ENCODE measurements around the gene RPL37A. TPM values are rescaled to one million over a fixed set of nuclear protein-coding genes. Genes with fewer than 3 reads are reported as not detected.
"Not testable (repeated sequence)": the region's sequence is repeated elsewhere in the genome, so short reads cannot be mapped to it uniquely, and the experiment has no call there.

RPL37A gene
- total RNA-seq, 4 donors from 2014 or later = 1,065 to 1,506 (median 1,390) TPM

- Histone ChIP-seq H3K9me3 (no peaks in the 10 kb centered on the region), H3K36me3 (no peaks in the 10 kb centered on the region), H3K27me3 (no peaks in the 10 kb centered on the region), H3K27ac (no peak overlapping the region), H3K4me3 (no peak overlapping the region), H3K4me1 (peaks cover 0 to 4% of the 10 kb centered on the region in 2 donors)
- DNase-seq = no peak
- in situ Hi-C loops (cut with MboI; ENCODE audit: low sequenced_read_pairs in 4 of 4) = loop anchor here (5.0 to 25.0 kb wide), 5 partner anchors 150 to 1220 kb away; no protein-coding TSS in a partner anchor
- TF ChIP-seq POLR2A (IDR thresholded peaks at IDR 0.05) (no peak), CTCF (IDR thresholded peaks at IDR 0.05 in 4 of 5, conservative IDR thresholded peaks at IDR 0.05 in 1 of 5) (no peak)
- intact Hi-C loops (cut with DNase I; ENCODE audit: low total_unique reads) = no loop called here
- no peak for ATAC-seq
Measured at GRCh38 chr2:216517447-216518225, 19.0 kb downstream of the RPL37A start.

- not testable (repeated sequence) for H3K4me3 ChIP-seq, H3K4me1 ChIP-seq, H3K27me3 ChIP-seq, H3K36me3 ChIP-seq, DNase-seq, H3K9me3 ChIP-seq, ATAC-seq, H3K27ac ChIP-seq
- intact Hi-C loops (cut with DNase I; ENCODE audit: low total_unique reads) = loop anchor here (1.0 kb wide), 2 partner anchors 148 to 992 kb away; no protein-coding TSS in a partner anchor
- in situ Hi-C loops (cut with MboI; ENCODE audit: low sequenced_read_pairs in 4 of 4) = loop anchor here (5.0 to 25.0 kb wide), 5 partner anchors 149 to 1219 kb away; no protein-coding TSS in a partner anchor
Measured at GRCh38 chr2:216518566-216519119, 20.0 kb downstream of the RPL37A start.

GRCh38 chr2:216519154-216519762 lies 20.6 kb downstream of the RPL37A start:
- Histone ChIP-seq H3K36me3 (no peaks in the 10 kb centered on the region), H3K4me3 (no peak overlapping the region), H3K9me3 (no peaks in the 10 kb centered on the region), H3K27ac (no peak overlapping the region), H3K4me1 (peaks cover 0 to 4% of the 10 kb centered on the region in 2 donors), H3K27me3 (no peaks in the 10 kb centered on the region)
- ATAC-seq = peak; percentile 82 to 93
- DNase-seq = peak; percentile 36 to 48
- in situ Hi-C loops (cut with MboI; ENCODE audit: low sequenced_read_pairs in 4 of 4) (loop anchor here (5.0 to 25.0 kb wide), 5 partner anchors 148 to 1218 kb away; no protein-coding TSS in a partner anchor), intact Hi-C loops (cut with DNase I; ENCODE audit: low total_unique reads) (loop anchor here (1.0 kb wide), 2 partner anchors 147 to 991 kb away; no protein-coding TSS in a partner anchor)
- TF ChIP-seq CTCF (IDR thresholded peaks at IDR 0.05 in 4 of 5, conservative IDR thresholded peaks at IDR 0.05 in 1 of 5) = peak; percentile 69 to 79 (median 75)
- no peak for TF ChIP-seq POLR2A (IDR thresholded peaks at IDR 0.05)

- intact Hi-C loops (cut with DNase I; ENCODE audit: low total_unique reads) (loop anchor here (5.0 kb wide), 1 partner anchor 1192 kb away; no protein-coding TSS in a partner anchor), in situ Hi-C loops (cut with MboI; ENCODE audit: low sequenced_read_pairs in 4 of 4) (loop anchor here in 3 of 4 donors (25.0 kb wide), 3 partner anchors 642 to 1217 kb away; no protein-coding TSS in a partner anchor)
- no peak overlapping the region for H3K27ac ChIP-seq
- no peaks in the 10 kb centered on the region for H3K36me3 ChIP-seq
- H3K4me3 ChIP-seq = no peak overlapping the region
- H3K9me3 ChIP-seq = no peaks in the 10 kb centered on the region
- H3K27me3 ChIP-seq = no peaks in the 10 kb centered on the region
- no peak for ATAC-seq
- no peak for TF ChIP-seq POLR2A (IDR thresholded peaks at IDR 0.05)
- TF ChIP-seq CTCF (IDR thresholded peaks at IDR 0.05 in 4 of 5, conservative IDR thresholded peaks at IDR 0.05 in 1 of 5) = no peak
- peaks cover 0 to 4% of the 10 kb centered on the region in 2 donors for H3K4me1 ChIP-seq
- no peak for DNase-seq
Measured at GRCh38 chr2:216520112-216520511, 21.5 kb downstream of the RPL37A start.
